A549 (cell line): ENCODE results near the gene HTRA2. TPM values are rescaled to one million over a fixed set of nuclear protein-coding genes. Genes with fewer than 3 reads are reported as not detected.
"Not testable (repeated sequence)": the region's sequence is repeated elsewhere in the genome, so short reads cannot be mapped to it uniquely, and the experiment has no call there.

Experiments used
- ATAC-seq, 2 experiments: fragments of 200-7000 bp in 1 of 2; fragments of >200 bp in 1 of 2; cut with Nextera tagmentation in 1 of 2; cut with Tn5 transposase in 1 of 2; 3 replicates each; pipeline versions ENCODE4 v1.8.0 to v1.9.1; 2018 to 2020; ENCODE audit warnings: mild to moderate bottlenecking in 1 of 2, moderate library complexity in 1 of 2
- CTCF ChIA-PET: fragments of 300-600 bp; sonication (Branson Sonifier 250); formaldehyde crosslinking; extraction: SDS; loops from one replicate; lab custom pipeline; 2021; ENCODE audit warnings: antibody characterized with exemption, inconsistent platforms; lab: Yijun Ruan, JAX
- POLR2A ChIA-PET: fragments of 350-600 bp; formaldehyde crosslinking; extraction: SDS; loops from one replicate; lab custom pipeline; 2021; ENCODE audit warnings: antibody characterized with exemption, inconsistent platforms; lab: Yijun Ruan, JAX
- DNase-seq, 2 experiments: peaks; one replicate each; pipeline versions ENCODE4 v3.0.0 to v3.0.0-alpha.2; 2011 to 2016; ENCODE audit warnings: low read depth in 1 of 2, low spot score in 1 of 2
- FAIRE-seq: peaks from 2 replicates; lab custom pipeline; 2011; peaks lifted over from hg19 to GRCh38; lab: Jason Lieb, UNC
- H3K27ac ChIP-seq, 2 experiments: fragments of >200 bp; sonication (Bioruptor Twin); formaldehyde crosslinking; 3 replicates each; pipeline ENCODE4 v1.5.1; 2016 to 2017
- H3K4me1 ChIP-seq: fragments of >200 bp; sonication (Bioruptor Twin); formaldehyde crosslinking; 3 replicates; pipeline ENCODE4 v1.6.1; 2016
- H3K4me2 ChIP-seq: fragments of >200 bp; sonication (Bioruptor Twin); formaldehyde crosslinking; 3 replicates; pipeline ENCODE4 v1.6.1; 2016
- H3K4me3 ChIP-seq: fragments of >200 bp; sonication (Bioruptor Twin); formaldehyde crosslinking; 3 replicates; pipeline ENCODE4 v1.5.1; 2016
- H3K9me3 ChIP-seq: fragments of >200 bp; sonication (Bioruptor Twin); formaldehyde crosslinking; 3 replicates; pipeline ENCODE4 v1.6.1; 2016
- BCL3 ChIP-seq: fragments of >200 bp; sonication (Bioruptor Twin); formaldehyde crosslinking; IDR thresholded peaks from 3 replicates; pipeline ENCODE4 v1.6.1; 2016
- CBX2 ChIP-seq: fragments of 200-600 bp; sonication (generic); IDR thresholded peaks from 2 replicates; pipeline ENCODE4 v1.6.1; 2016; ENCODE audit warnings: low read depth, mild to moderate bottlenecking, borderline replicate concordance
- CBX8 ChIP-seq: fragments of 200-600 bp; sonication (generic); IDR thresholded peaks from 2 replicates; pipeline ENCODE4 v1.6.1; 2016
- CEBPB ChIP-seq, 2 experiments: fragments of >200 bp in 1 of 2; sonication (Bioruptor Twin) in 1 of 2; formaldehyde crosslinking in 1 of 2; IDR thresholded peaks; 2 replicates each; pipeline ENCODE4 v1.6.1; 2012 to 2016
- CTCF ChIP-seq: fragments of >200 bp; sonication (Bioruptor Twin); formaldehyde crosslinking; IDR thresholded peaks from 3 replicates; pipeline ENCODE4 v1.5.1; 2016
- ESRRA ChIP-seq: fragments of 150-350 bp; IDR thresholded peaks from 2 replicates; pipeline ENCODE4 v1.6.1; 2014; ENCODE audit warnings: mild to moderate bottlenecking, low read length, borderline replicate concordance
- HDAC2 ChIP-seq: fragments of 200-600 bp; sonication (generic); IDR thresholded peaks from 2 replicates; pipeline ENCODE4 v1.6.1; 2016
- HEYL ChIP-seq: fragments of 250-450 bp; sonication (Bioruptor Pico); IDR thresholded peaks from 2 replicates; pipeline ENCODE4 v1.8.0; 2021; ENCODE audit warnings: mild to moderate bottlenecking, moderate library complexity
- HOXB5 ChIP-seq: fragments of 250-450 bp; sonication (Bioruptor Pico); IDR thresholded peaks from 2 replicates; pipeline ENCODE4 v1.5.0; 2020; ENCODE audit warnings: mild to moderate bottlenecking, moderate library complexity
- JUN ChIP-seq, 2 experiments: fragments of >200 bp; sonication (Bioruptor Twin); formaldehyde crosslinking; IDR thresholded peaks; 2 replicates in 1 of 2; 3 replicates in 1 of 2; pipeline ENCODE4 v1.6.1; 2016 to 2017
- KDM1A ChIP-seq: fragments of 200-600 bp; sonication (generic); IDR thresholded peaks from 2 replicates; pipeline ENCODE4 v1.6.1; 2016; ENCODE audit warnings: low read depth, mild to moderate bottlenecking
- KDM5A ChIP-seq: fragments of 200-600 bp; sonication (generic); IDR thresholded peaks from 2 replicates; pipeline ENCODE4 v1.6.1; 2016; ENCODE audit warnings: antibody characterized with exemption, mild to moderate bottlenecking
- MAX ChIP-seq: IDR thresholded peaks from 2 replicates; pipeline ENCODE4 v1.6.1; 2012
- MYC ChIP-seq: IDR thresholded peaks from 2 replicates; pipeline ENCODE4 v1.6.1; 2012; ENCODE audit warnings: mild to moderate bottlenecking, inconsistent platforms, low read length, improper control_type of control experiment, borderline replicate concordance
- NFE2L2 ChIP-seq: fragments of 150-350 bp; conservative IDR thresholded peaks from 2 replicates; pipeline ENCODE4 v1.6.1; 2014; ENCODE audit warnings: low read length
- PBX3 ChIP-seq: IDR thresholded peaks from 2 replicates; pipeline ENCODE4 v1.6.1; 2012
- PHF8 ChIP-seq: fragments of 200-600 bp; sonication (generic); IDR thresholded peaks from 2 replicates; pipeline ENCODE4 v1.6.1; 2016; ENCODE audit warnings: low read depth, mild to moderate bottlenecking, antibody characterized with exemption, moderate library complexity, borderline replicate concordance
- POLR2A ChIP-seq: IDR thresholded peaks from 2 replicates; pipeline ENCODE4 v1.6.1; 2012; ENCODE audit warnings: mild to moderate bottlenecking, low read length
- POLR2AphosphoS2 ChIP-seq: conservative IDR thresholded peaks from 2 replicates; pipeline ENCODE4 v1.6.1; 2012; ENCODE audit warnings: low read length, improper control_type of control experiment, inconsistent platforms
- RAD21 ChIP-seq, 2 experiments: fragments of >200 bp in 1 of 2; sonication (Bioruptor Twin) in 1 of 2; formaldehyde crosslinking in 1 of 2; IDR thresholded peaks in 1 of 2; conservative IDR thresholded peaks in 1 of 2; 2 replicates in 1 of 2; 3 replicates in 1 of 2; pipeline ENCODE4 v1.6.1; 2012 to 2018; ENCODE audit warnings: inconsistent platforms in 1 of 2
- RCOR1 ChIP-seq: fragments of 150-350 bp; IDR thresholded peaks from 2 replicates; pipeline ENCODE4 v1.6.1; 2014; ENCODE audit warnings: antibody characterized with exemption, low read length, low read depth
- RFX5 ChIP-seq: fragments of 450-650 bp; IDR thresholded peaks from 2 replicates; pipeline ENCODE4 v1.7.1; 2014; ENCODE audit warnings: antibody characterized with exemption, mild to moderate bottlenecking, moderate library complexity
- SMC3 ChIP-seq: fragments of >200 bp; sonication (Bioruptor Twin); formaldehyde crosslinking; IDR thresholded peaks from 3 replicates; pipeline ENCODE4 v1.6.1; 2018; ENCODE audit warnings: inconsistent platforms
- ZFP36 ChIP-seq: fragments of 450-650 bp; IDR thresholded peaks from 2 replicates; pipeline ENCODE4 v1.6.1; 2014; ENCODE audit warnings: borderline replicate concordance; ENCODE audit not compliant: partially characterized antibody
- WGBS: methylation state at CpG from one replicate; pipeline ENCODE4 v1.1.6; 2017; ENCODE audit errors: missing lambda C conversion rate; 5-methylcytosine and 5-hydroxymethylcytosine counted together
- polyA plus RNA-seq, 4 experiments: library from polyadenylated mRNA; depleted of rRNA in 3 of 4; stranded (reverse); fragments of >200 nt; fragmentation: RNase III in 1 of 4; extraction: RNeasy Plus Mini Kit Qiagen cat#74134 plus additional on column Dnase treatment in 1 of 4; gene quantifications; 2 replicates in 3 of 4; 3 replicates in 1 of 4; pipeline ENCODE4 v1.2.3, GENCODE V29; 2011 to 2017

The HTRA2 gene
- polyA plus RNA-seq, 2 of the 4 experiments (the other 2 are of a cell fraction) = 28.7 to 36.5 TPM

- H3K27ac ChIP-seq = peak within 1 kb of the TSS; percentile 85 to 97
- ChIA-PET POLR2A (interaction anchor here (0.8 to 3.1 kb wide), 16 partner anchors 10 to 108 kb away, joined by 3 to 28 read pairs (median 5); partner anchors contain the start of genes AUP1, HTRA2, INO80B and MOGS), CTCF (interaction anchor here (0.7 to 13.8 kb wide), 31 partner anchors 10 to 394 kb away, joined by 3 to 184 read pairs (median 7); partner anchors contain the start of genes AUP1, DQX1, HTRA2 and INO80B)
- TF ChIP-seq RFX5 (no peak), POLR2A (peak; percentile 49), MAX (peak; percentile 89), CBX8 (no peak), ZFP36 (no peak), BCL3 (peak; percentile 77; the same call in 2 of the 3 replicates), KDM5A (peak; percentile 98), RCOR1 (no peak), ESRRA (no peak), CEBPB (IDR thresholded peaks at IDR 0.05) (0 out of 4 replicates have a peak, but pooled peaks of 1 of the 2 experiments have one; percentile 4), PBX3 (0 out of 2 replicates have a peak, but pooled peaks have one; percentile 44), SMC3 (peak; percentile 90), KDM1A (no peak), NFE2L2 (no peak), JUN (IDR thresholded peaks at IDR 0.05) (peak; percentile 88 to 93; a peak in 4 of 5 replicates), HEYL (CRISPR knock-in tag) (no peak), CTCF (peak; percentile 98), POLR2AphosphoS2 (no peak), MYC (0 out of 2 replicates have a peak, but pooled peaks have one; percentile 10), RAD21 (conservative IDR thresholded peaks at IDR 0.05 in 1 of 2, IDR thresholded peaks at IDR 0.05 in 1 of 2) (peak; percentile 76 to 86), CBX2 (no peak), HDAC2 (peak; percentile 94; the same call in 1 of the 2 replicates), HOXB5 (CRISPR knock-in tag) (0 out of 2 replicates have a peak, but pooled peaks have one; percentile 38), PHF8 (peak; percentile 84)
- peak within 1 kb of the TSS; percentile 70 for H3K4me3 ChIP-seq
- under 1% methylated on average over 50 of the region's 50 CpGs for WGBS
- H3K9me3 ChIP-seq = no peaks in the 10 kb centered on the region
- FAIRE-seq = no peak
- ATAC-seq = peak; percentile 96 to 97
- peaks cover 20% of the 10 kb centered on the region for H3K4me1 ChIP-seq
- peak; percentile 95 to 97 for DNase-seq
- H3K4me2 ChIP-seq = peak within 1 kb of the TSS; percentile 96
Observed at GRCh38 chr2:74482801-74483674, 46.7 kb upstream of the HTRA2 start, which contains the start of the genes CCDC142 and TTC31. Gene CCDC142 (minus strand): TSS chr2:74482998. CDS start chr2:74482837, 161 bp downstream. Gene TTC31 (plus strand): TSS chr2:74483081. CDS start chr2:74483096, 15 bp downstream.

GRCh38 chr2:74483675-74484164, 46.0 kb upstream of the HTRA2 start:
- H3K4me3 ChIP-seq = peak overlapping the region; percentile 70
- not testable (repeated sequence) for H3K9me3 ChIP-seq, ATAC-seq, DNase-seq, FAIRE-seq
- peak overlapping the region; percentile 85 to 97 for H3K27ac ChIP-seq
- peaks cover 20% of the 10 kb centered on the region for H3K4me1 ChIP-seq
- H3K4me2 ChIP-seq = peak overlapping the region; percentile 83
- 70% methylated on average over 19 of the region's 19 CpGs for WGBS
- ChIA-PET CTCF (interaction anchor here (0.6 to 13.8 kb wide), 24 partner anchors 10 to 126 kb away, joined by 3 to 184 read pairs (median 8); partner anchors contain the start of genes AUP1, DQX1, HTRA2 and INO80B), POLR2A (interaction anchor here (0.8 to 3.1 kb wide), 10 partner anchors 11 to 107 kb away, joined by 3 to 28 read pairs (median 8); partner anchors contain the start of genes INO80B, MRPL53, PCGF1 and WBP1)
